Measurements from ENCODE around the gene SLC27A1.

SLC27A1 gene

GRCh38 chr19:17448131-17448967 is 22.0 kb upstream of the SLC27A1 start, which contains the start of gene TMEM221:
Gene TMEM221 (minus strand): TSS chr19:17448668. CDS start chr19:17448462, 206 bp downstream.
- Histone ChIP-seq H3K27ac (ENCODE audit: extremely low read depth, low read depth, low read length) (peak within 1 kb of the TSS; percentile 21; the same call in 1 of the 2 replicates), H3K4me1 (ENCODE audit: control insufficient read depth, insufficient read depth, low read length) (no peaks in the 10 kb centered on the region), H3K4me3 (ENCODE audit: low read depth, low read length) (peak within 1 kb of the TSS; percentile 43), H3K36me3 (ENCODE audit: control insufficient read depth in 2 of 2, insufficient read depth in 1 of 2, low read length in 2 of 2) (no peaks in the 10 kb centered on the region; a peak in 1 of 3 replicates), H3K9me3 (ENCODE audit: control insufficient read depth, insufficient read depth, low read depth, low read length) (no peaks in the 10 kb centered on the region)
- POLR2A ChIA-PET, result interaction anchor here (0.6 to 1.2 kb wide), 4 partner anchors 109 to 619 kb away, joined by 3 to 8 read pairs (median 4); partner anchors contain the start of gene RPL18A
- CTCF ChIA-PET, result interaction anchor here (0.5 to 3.2 kb wide), 12 partner anchors 10 to 970 kb away, joined by 3 to 21 read pairs (median 3); no protein-coding TSS in a partner anchor
- TF ChIP-seq ZNF555 (tag by site-specific recombination; conservative IDR thresholded peaks at IDR 0.05) (no peak), ZNF560 (tag by site-specific recombination; IDR thresholded peaks at IDR 0.05; ENCODE audit: borderline replicate concordance) (no peak), ZNF214 (tag by site-specific recombination; IDR thresholded peaks at IDR 0.05; ENCODE audit: borderline replicate concordance) (no peak), ATF2 (tag by site-specific recombination; IDR thresholded peaks at IDR 0.05; ENCODE audit: low read depth) (no peak), ZNF658 (tag by site-specific recombination; IDR thresholded peaks at IDR 0.05) (no peak), ZNF146 (tag by site-specific recombination; IDR thresholded peaks at IDR 0.05) (no peak), ZNF600 (tag by site-specific recombination; IDR thresholded peaks at IDR 0.05) (peak; percentile 48; the same call in 1 of the 2 replicates), ZNF121 (tag by site-specific recombination; IDR thresholded peaks at IDR 0.05) (peak; percentile 10; the same call in 1 of the 2 replicates), ZNF510 (tag by site-specific recombination; IDR thresholded peaks at IDR 0.05; ENCODE audit: insufficient replicate concordance) (no peak), ZNF660 (tag by site-specific recombination; IDR thresholded peaks at IDR 0.05) (no peak), ZSCAN18 (tag by site-specific recombination; IDR thresholded peaks at IDR 0.05) (no peak), ZNF223 (tag by site-specific recombination; IDR thresholded peaks at IDR 0.05) (no peak), ZNF324 (tag by site-specific recombination; IDR thresholded peaks at IDR 0.05) (no peak), ZNF280C (tag by site-specific recombination; IDR thresholded peaks at IDR 0.05) (no peak), ZIC2 (tag by site-specific recombination; IDR thresholded peaks at IDR 0.05) (peak; percentile 16; the same call in 1 of the 2 replicates), ZBTB11 (tag by site-specific recombination; conservative IDR thresholded peaks at IDR 0.05; ENCODE audit: low read depth) (no peak), CTCF (tag by site-specific recombination; IDR thresholded peaks at IDR 0.05) (peak; percentile 82), SALL2 (tag by site-specific recombination; IDR thresholded peaks at IDR 0.05; ENCODE audit: borderline replicate concordance) (no peak), KLF1 (tag by site-specific recombination; IDR thresholded peaks at IDR 0.05) (peak; percentile 67), ZXDB (tag by site-specific recombination; IDR thresholded peaks at IDR 0.05) (0 out of 2 replicates have a peak, but pooled peaks have one; percentile 17), ZNF292 (tag by site-specific recombination; IDR thresholded peaks at IDR 0.05; ENCODE audit: borderline replicate concordance, low read depth) (no peak), ZNF558 (tag by site-specific recombination; IDR thresholded peaks at IDR 0.05) (no peak), ZNF184 (tag by site-specific recombination; IDR thresholded peaks at IDR 0.05) (no peak), ZSCAN16 (tag by site-specific recombination; IDR thresholded peaks at IDR 0.05) (no peak)
